ENCODE measurements around the gene SOS1. TPM values are rescaled to one million over a fixed set of nuclear protein-coding genes. Genes with fewer than 3 reads are reported as not detected.
A peak's percentile ranks its signal among the peaks of the same experiment; 100 is the strongest.
"Not testable (repeated sequence)": the region's sequence is repeated elsewhere in the genome, so short reads cannot be mapped to it uniquely, and the experiment has no call there.

The SOS1 gene
- total RNA-seq, 2 donors from 2014 or later = 26.3 to 43.9 TPM

GRCh38 chr2:39065616-39066015 lies 55.2 kb downstream of the SOS1 start:
- no peak overlapping the region for H3K9ac ChIP-seq (ENCODE audit: low read depth in 2 of 2, low read length in 2 of 2)
- H3K27ac ChIP-seq = no peak overlapping the region
- H3K4me3 ChIP-seq = no peak overlapping the region
- no peaks in the 10 kb centered on the region for H3K27me3 ChIP-seq
- no peaks in the 10 kb centered on the region for H3K4me1 ChIP-seq
- intact Hi-C loops (cut with DNase I) = no loop called here
- no peaks in the 10 kb centered on the region for H3K9me3 ChIP-seq
- no peak for TF ChIP-seq CTCF (IDR thresholded peaks at IDR 0.05)
- H3K36me3 ChIP-seq = no peaks in the 10 kb centered on the region
- DNase-seq = no peak

- no peak overlapping the region for H3K4me3 ChIP-seq
These were observed 58.5 kb downstream of the SOS1 start for GRCh38 chr2:39062320-39062719.

GRCh38 chr2:39061280-39061679 lies 59.6 kb downstream of the SOS1 start:
- no peaks in the 10 kb centered on the region for H3K9me3 ChIP-seq
- no peak overlapping the region for H3K9ac ChIP-seq (ENCODE audit: low read depth in 2 of 2, low read length in 2 of 2)
- no peaks in the 10 kb centered on the region for H3K36me3 ChIP-seq
- TF ChIP-seq CTCF (IDR thresholded peaks at IDR 0.05) = no peak
- no peak overlapping the region for H3K27ac ChIP-seq
- H3K4me3 ChIP-seq = no peak overlapping the region
- no peaks in the 10 kb centered on the region for H3K4me1 ChIP-seq
- DNase-seq = no peak
- no peaks in the 10 kb centered on the region for H3K27me3 ChIP-seq
- intact Hi-C loops (cut with DNase I) = no loop called here

More at GRCh38 chr2:39062320-39062719, 58.5 kb downstream of the SOS1 start:
- no peaks in the 10 kb centered on the region for H3K9me3 ChIP-seq
- no peak overlapping the region for H3K9ac ChIP-seq (ENCODE audit: low read depth in 2 of 2, low read length in 2 of 2)
- no peak for DNase-seq
- no peaks in the 10 kb centered on the region for H3K27me3 ChIP-seq
- no peak for TF ChIP-seq CTCF (IDR thresholded peaks at IDR 0.05)
- intact Hi-C loops (cut with DNase I) = no loop called here
- H3K27ac ChIP-seq = no peak overlapping the region
- no peaks in the 10 kb centered on the region for H3K4me1 ChIP-seq
- no peaks in the 10 kb centered on the region for H3K36me3 ChIP-seq

GRCh38 chr2:39059366-39059952 lies 61.4 kb downstream of the SOS1 start:
- Histone ChIP-seq H3K9me3 (no peaks in the 10 kb centered on the region), H3K4me3 (no peak overlapping the region), H3K4me1 (no peaks in the 10 kb centered on the region), H3K27ac (no peak overlapping the region), H3K9ac (ENCODE audit: low read depth in 2 of 2, low read length in 2 of 2) (no peak overlapping the region), H3K27me3 (no peaks in the 10 kb centered on the region), H3K36me3 (no peaks in the 10 kb centered on the region)
- DNase-seq = no peak
- TF ChIP-seq CTCF (IDR thresholded peaks at IDR 0.05) = peak; percentile 71
- intact Hi-C loops (cut with DNase I) = loop anchor here (2.0 to 5.0 kb wide), 2 partner anchors 68 to 169 kb away; no protein-coding TSS in a partner anchor

- no peaks in the 10 kb centered on the region for H3K27me3 ChIP-seq
- H3K9me3 ChIP-seq = no peaks in the 10 kb centered on the region
- no peaks in the 10 kb centered on the region for H3K4me1 ChIP-seq
- no peak for TF ChIP-seq CTCF (IDR thresholded peaks at IDR 0.05)
- no peak overlapping the region for H3K27ac ChIP-seq
- no peak overlapping the region for H3K4me3 ChIP-seq
- DNase-seq = no peak
- intact Hi-C loops (cut with DNase I) = loop anchor here (2.0 to 5.0 kb wide), 2 partner anchors 69 to 171 kb away; no protein-coding TSS in a partner anchor
- H3K9ac ChIP-seq (ENCODE audit: low read depth in 2 of 2, low read length in 2 of 2) = no peak overlapping the region
- no peaks in the 10 kb centered on the region for H3K36me3 ChIP-seq
These were observed 62.8 kb downstream of the SOS1 start for GRCh38 chr2:39058101-39058500.

GRCh38 chr2:39052665-39053064 lies 68.2 kb downstream of the SOS1 start:
- H3K36me3 ChIP-seq; DNase-seq; H3K9me3 ChIP-seq; H3K27ac ChIP-seq; H3K4me3 ChIP-seq; H3K9ac ChIP-seq (ENCODE audit: low read depth in 2 of 2, low read length in 2 of 2); H3K27me3 ChIP-seq; H3K4me1 ChIP-seq; intact Hi-C loops (cut with DNase I): not testable (repeated sequence)

Data from colonic mucosa (tissue), 4 donors.